HepG2 (cell line): ENCODE measurements around the gene CCNYL1. TPM values are rescaled to one million over a fixed set of nuclear protein-coding genes. Genes with fewer than 3 reads are reported as not detected.

Experiments used
- ATF4 ChIP-seq, 2 experiments: fragments of 450-650 bp in 1 of 2; sonication (generic) in 1 of 2; formaldehyde crosslinking; IDR thresholded peaks; 2 replicates each; pipeline versions ENCODE4 v1.5.0 to v1.8.0; 2020 to 2022; ENCODE audit warnings: mild to moderate bottlenecking in 1 of 2, missing genetic modification reagents in 1 of 2
- CCDC6 ChIP-seq: sonication (generic); formaldehyde crosslinking; IDR thresholded peaks from 2 replicates; pipeline ENCODE4 v1.8.1; 2022; ENCODE audit warnings: mild to moderate bottlenecking, missing genetic modification reagents, moderate library complexity
- CENPT ChIP-seq: sonication (generic); formaldehyde crosslinking; IDR thresholded peaks from 2 replicates; pipeline ENCODE4 v1.8.0; 2022; ENCODE audit warnings: low read depth, mild to moderate bottlenecking, moderate library complexity, missing genetic modification reagents
- EEA1 ChIP-seq: sonication (generic); formaldehyde crosslinking; IDR thresholded peaks from 2 replicates; pipeline ENCODE4 v1.5.1; 2020; ENCODE audit warnings: mild to moderate bottlenecking, missing genetic modification reagents, borderline replicate concordance
- GPN1 ChIP-seq: sonication (generic); formaldehyde crosslinking; IDR thresholded peaks from 2 replicates; pipeline ENCODE4 v1.5.1; 2020; ENCODE audit warnings: missing genetic modification reagents, borderline replicate concordance
- KDM4B ChIP-seq: sonication (generic); formaldehyde crosslinking; IDR thresholded peaks from 2 replicates; pipeline ENCODE4 v1.4.0; 2020; ENCODE audit warnings: missing genetic modification reagents
- MED1 ChIP-seq: sonication (generic); formaldehyde crosslinking; IDR thresholded peaks from 2 replicates; pipeline ENCODE4 v1.4.0; 2020; ENCODE audit warnings: missing genetic modification reagents
- MYC ChIP-seq: sonication (generic); formaldehyde crosslinking; IDR thresholded peaks from 2 replicates; pipeline ENCODE4 v1.9.0; 2021; ENCODE audit warnings: missing genetic modification reagents, borderline replicate concordance
- PAF1 ChIP-seq: IDR thresholded peaks from 2 replicates; pipeline ENCODE4 v1.6.1; 2016; ENCODE audit warnings: missing genetic modification reagents, missing compliant biosample characterization
- SAP130 ChIP-seq: IDR thresholded peaks from 2 replicates; pipeline ENCODE4 v1.6.1; 2016; ENCODE audit warnings: low read depth
- SIN3B ChIP-seq: fragments of 150-350 bp; IDR thresholded peaks from 2 replicates; pipeline ENCODE4 v1.6.1; 2014; ENCODE audit warnings: low read length
- SNAPC5 ChIP-seq: sonication (generic); formaldehyde crosslinking; IDR thresholded peaks from 2 replicates; pipeline ENCODE4 v1.8.1; 2023; ENCODE audit warnings: mild to moderate bottlenecking, missing genetic modification reagents, borderline replicate concordance
- THAP9 ChIP-seq: sonication (generic); formaldehyde crosslinking; IDR thresholded peaks from 2 replicates; pipeline ENCODE4; 2020; ENCODE audit warnings: missing genetic modification reagents, mild to moderate bottlenecking, borderline replicate concordance
- ZBTB2 ChIP-seq: sonication (generic); formaldehyde crosslinking; IDR thresholded peaks from 2 replicates; pipeline ENCODE4 v1.8.0; 2022; ENCODE audit warnings: low read depth, missing genetic modification reagents
- ZNF232 ChIP-seq: sonication (generic); formaldehyde crosslinking; IDR thresholded peaks from 2 replicates; pipeline ENCODE4 v1.4.0; 2020; ENCODE audit warnings: missing genetic modification reagents, borderline replicate concordance
- ZNF33A ChIP-seq: sonication (generic); formaldehyde crosslinking; IDR thresholded peaks from 2 replicates; pipeline ENCODE4 v1.5.1; 2020; ENCODE audit warnings: missing genetic modification reagents, mild to moderate bottlenecking, moderate library complexity, borderline replicate concordance
- ZNF567 ChIP-seq: sonication (generic); formaldehyde crosslinking; IDR thresholded peaks from 2 replicates; pipeline ENCODE4 v1.8.1; 2023; ENCODE audit warnings: mild to moderate bottlenecking, missing genetic modification reagents, borderline replicate concordance
- ZNF574 ChIP-seq: sonication (generic); formaldehyde crosslinking; IDR thresholded peaks from 2 replicates; pipeline ENCODE4 v1.4.0; 2020; ENCODE audit warnings: missing genetic modification reagents
- ZNF589 ChIP-seq: sonication (generic); formaldehyde crosslinking; conservative IDR thresholded peaks from 2 replicates; pipeline ENCODE4 v1.8.0; 2022; ENCODE audit warnings: mild to moderate bottlenecking, moderate library complexity, missing genetic modification reagents
- ZNF776 ChIP-seq: sonication (generic); formaldehyde crosslinking; IDR thresholded peaks from 2 replicates; pipeline ENCODE4 v1.4.0; 2020; ENCODE audit warnings: mild to moderate bottlenecking, missing genetic modification reagents
- ZNF781 ChIP-seq: sonication (generic); formaldehyde crosslinking; IDR thresholded peaks from 2 replicates; pipeline ENCODE4 v1.5.1; 2020; ENCODE audit warnings: borderline replicate concordance, mild to moderate bottlenecking, missing genetic modification reagents; ENCODE audit errors: not compliant biosample characterization
- polyA plus RNA-seq, 8 experiments: library from polyadenylated mRNA; depleted of rRNA in 3 of 8; stranded (reverse) in 7 of 8; unstranded in 1 of 8; fragments of >200 nt; fragmentation: Illumina TruSeq in 4 of 8; extraction: Trizol in 4 of 8; gene quantifications; 2 replicates each; pipeline versions ENCODE4 v1.2.1 to v1.2.3, GENCODE V29; 2011 to 2016; ENCODE audit warnings: low read depth in 4 of 8, missing spikeins in 1 of 8, mixed read lengths in 1 of 8; ENCODE audit not compliant: insufficient read depth in 1 of 8
- total RNA-seq, 5 experiments: library from RNA; depleted of rRNA; stranded (reverse); fragments of >200 nt; fragmentation: Illumina TruSeq; extraction: Trizol; gene quantifications; 2 replicates each; pipeline ENCODE4 v1.2.3, GENCODE V29; 2016; ENCODE audit warnings: low read depth in 1 of 5

CCNYL1 gene
- total and polyA plus RNA-seq, 2 of the 13 experiments (the other 11 are each of a cell fraction or from before 2014, with no cell fraction given): 12.5 to 16.2 TPM

GRCh38 chr2:207767461-207768167 is 56.2 kb downstream of the CCNYL1 start (continued):
- peak; percentile 40 for TF ChIP-seq ZNF574 (CRISPR knock-in tag)
- no peak for TF ChIP-seq SIN3B
- no peak for TF ChIP-seq ZNF232 (CRISPR knock-in tag)
- TF ChIP-seq ZNF776 (CRISPR knock-in tag): peak; percentile 42; the same call in 1 of the 2 replicates
- no peak for TF ChIP-seq SNAPC5 (CRISPR knock-in tag)
- TF ChIP-seq ZNF33A: no peak
- TF ChIP-seq SAP130 (CRISPR knock-in tag): peak; percentile 85
- no peak; the same call in 1 of the 2 replicates for TF ChIP-seq MED1 (CRISPR knock-in tag)
- TF ChIP-seq MYC (CRISPR knock-in tag): 0 out of 2 replicates have a peak, but pooled peaks have one; percentile 16
- TF ChIP-seq EEA1: peak; percentile 21; the same call in 1 of the 2 replicates
- TF ChIP-seq CENPT: peak; percentile 43; the same call in 1 of the 2 replicates
- TF ChIP-seq ZBTB2 (CRISPR knock-in tag): peak; percentile 17
- 0 out of 2 replicates have a peak, but pooled peaks have one; percentile 25 for TF ChIP-seq ZNF589
- TF ChIP-seq THAP9 (CRISPR knock-in tag): peak; percentile 64
- TF ChIP-seq PAF1 (CRISPR knock-in tag): peak; percentile 84
- peak; percentile 65 for TF ChIP-seq CCDC6 (CRISPR knock-in tag)
- no peak for TF ChIP-seq ZNF567 (CRISPR knock-in tag)
- TF ChIP-seq KDM4B (CRISPR knock-in tag): 0 out of 2 replicates have a peak, but pooled peaks have one; percentile 58
- peak in 1 of 2 experiments; percentile 68; a peak in 1 of 4 replicates for TF ChIP-seq ATF4 (CRISPR knock-in tag; IDR thresholded peaks at IDR 0.05)
- no peak for TF ChIP-seq GPN1 (CRISPR knock-in tag)
- no peak for TF ChIP-seq ZNF781 (CRISPR knock-in tag)
